PC-3 (cell line): ENCODE measurements around the gene MCUB. TPM values are rescaled to one million over a fixed set of nuclear protein-coding genes. Genes with fewer than 3 reads are reported as not detected.

Source experiments
- ATAC-seq: fragments of 200-7000 bp; cut with Tn5 transposase; 2 replicates; pipeline ENCODE4 v1.9.1; 2020; ENCODE audit warnings: mild to moderate bottlenecking, moderate library complexity
- BruUV-seq: library from RNA; stranded (reverse); fragments of 400-500 nt; replicated peaks from 2 replicates; lab custom pipeline; 2021; lab: Mats Ljungman, UMichigan
- CTCF ChIA-PET: fragments of 300-600 bp; sonication (Branson Sonifier 250); formaldehyde crosslinking; loops from one replicate; lab custom pipeline; 2022; ENCODE audit warnings: antibody characterized with exemption; lab: Charles Lee
- POLR2A ChIA-PET: fragments of 300-600 bp; sonication (Branson Sonifier 250); formaldehyde crosslinking; loops from one replicate; lab custom pipeline; 2022; ENCODE audit warnings: antibody characterized with exemption; ENCODE audit not compliant: unreplicated experiment; lab: Charles Lee
- DNase-seq: peaks from one replicate; pipeline ENCODE4 v3.0.0-alpha.2; 2015
- H2AFZ ChIP-seq: fragments of 300-600 bp; sonication (generic); 2 replicates; pipeline ENCODE4 v1.6.0; 2016; ENCODE audit warnings: antibody characterized with exemption, low read length
- H3F3A ChIP-seq: fragments of 300-600 bp; sonication (generic); one replicate; pipeline ENCODE4 v1.6.0; 2017; ENCODE audit warnings: antibody characterized with exemption, low read length, control low read depth, mild to moderate bottlenecking; ENCODE audit not compliant: unreplicated experiment
- H3K27ac ChIP-seq: fragments of 300-600 bp; sonication (generic); 2 replicates; pipeline ENCODE4 v1.5.1; 2016; ENCODE audit warnings: mild to moderate bottlenecking, low read length
- H3K27me3 ChIP-seq: fragments of 300-600 bp; sonication (generic); 2 replicates; pipeline ENCODE4 v1.6.1; 2016; ENCODE audit warnings: low read length, mixed read lengths
- H3K36me3 ChIP-seq: fragments of 300-600 bp; sonication (generic); 2 replicates; pipeline ENCODE4 v1.6.1; 2016; ENCODE audit warnings: low read depth, mixed run types, low read length, mixed read lengths
- H3K4me1 ChIP-seq: fragments of 300-600 bp; sonication (generic); 2 replicates; pipeline ENCODE4 v1.5.1; 2016; ENCODE audit warnings: low read length; ENCODE audit not compliant: insufficient read depth
- H3K4me2 ChIP-seq: fragments of 300-600 bp; sonication (generic); 2 replicates; pipeline ENCODE4 v1.6.0; 2016; ENCODE audit warnings: low read length
- H3K4me3 ChIP-seq: fragments of 300-600 bp; sonication (generic); 2 replicates; pipeline ENCODE4 v1.5.1; 2016; ENCODE audit warnings: mild to moderate bottlenecking, low read length, mixed read lengths
- H3K79me2 ChIP-seq: fragments of 300-600 bp; sonication (generic); 2 replicates; pipeline ENCODE4 v1.6.1; 2017; ENCODE audit warnings: low read length, mixed read lengths
- H3K9ac ChIP-seq: fragments of 300-600 bp; sonication (generic); 2 replicates; pipeline ENCODE4 v1.6.0; 2016; ENCODE audit warnings: mild to moderate bottlenecking, low read length
- H3K9me2 ChIP-seq: fragments of 300-600 bp; sonication (generic); replicated peaks from 2 replicates; pipeline ENCODE4 v1.6.1; 2016; ENCODE audit warnings: mixed run types, low read length, mixed read lengths
- H3K9me3 ChIP-seq: fragments of 300-600 bp; sonication (generic); 2 replicates; pipeline ENCODE4 v1.6.1; 2016; ENCODE audit warnings: low read length, mixed read lengths
- H4K20me1 ChIP-seq: fragments of 300-600 bp; sonication (generic); 2 replicates; pipeline ENCODE4 v1.6.1; 2016; ENCODE audit warnings: low read length, mixed read lengths
- CTCF ChIP-seq: fragments of 300-600 bp; sonication (generic); conservative IDR thresholded peaks from 2 replicates; pipeline ENCODE4 v1.5.1; 2017; ENCODE audit warnings: antibody characterized with exemption, low read depth, mild to moderate bottlenecking, low read length
- EZH2 ChIP-seq: fragments of 300-600 bp; sonication (generic); IDR thresholded peaks from one replicate; pipeline ENCODE4 v1.6.1; 2017; ENCODE audit warnings: antibody characterized with exemption, mild to moderate bottlenecking, low read length; ENCODE audit not compliant: unreplicated experiment
- EZH2phosphoT487 ChIP-seq: fragments of 300-600 bp; sonication (generic); IDR thresholded peaks from 2 replicates; pipeline ENCODE4 v1.6.1; 2018; ENCODE audit warnings: mild to moderate bottlenecking, antibody characterized with exemption, low read length, borderline replicate concordance
- intact Hi-C: fragments of 100-400 bp; cut with micrococcal nuclease; formaldehyde crosslinking; loops from 2 replicates; pipeline ENCODE4 v1.9.0; 2023
- total RNA-seq: library from RNA; depleted of rRNA; stranded (reverse); fragments of >200 nt; gene quantifications from 2 replicates; pipeline ENCODE4 v1.2.3, GENCODE V29; 2014

The MCUB gene
- total RNA-seq, 1 experiment from 2014 or later = 18.4 TPM

GRCh38 chr4:109662771-109663170, 102.7 kb downstream of the MCUB start:
- POLR2A ChIA-PET = no interaction called here
- intact Hi-C loops = no loop called here

GRCh38 chr4:109665783-109666485, 105.9 kb downstream of the MCUB start:
- no peaks in the 10 kb centered on the region for H3K36me3 ChIP-seq
- ChIA-PET POLR2A (no interaction called here), CTCF (no interaction called here)
- no peaks in the 10 kb centered on the region for H3K4me1 ChIP-seq
- TF ChIP-seq EZH2phosphoT487 = no peak
- TF ChIP-seq EZH2 = no peak
- no peak for TF ChIP-seq CTCF
- no peak overlapping the region for H2AFZ ChIP-seq
- no peaks in the 10 kb centered on the region for H4K20me1 ChIP-seq
- intact Hi-C loops = no loop called here
- no peak overlapping the region for H3K4me3 ChIP-seq
- H3K9ac ChIP-seq = no peak overlapping the region
- DNase-seq (no peak), ATAC-seq (no peak)
- H3F3A ChIP-seq = no peaks in the 10 kb centered on the region
- no TSS peak for BruUV-seq
- no peaks in the 10 kb centered on the region for H3K9me3 ChIP-seq
- no peak overlapping the region for H3K4me2 ChIP-seq
- no peak overlapping the region for H3K27ac ChIP-seq
- H3K79me2 ChIP-seq = no peaks in the 10 kb centered on the region
- H3K27me3 ChIP-seq = no peaks in the 10 kb centered on the region
- H3K9me2 ChIP-seq = no peaks in the 10 kb centered on the region

More at GRCh38 chr4:109662771-109663170, 102.7 kb downstream of the MCUB start:
- H2AFZ ChIP-seq = no peak overlapping the region
- H3K79me2 ChIP-seq = no peaks in the 10 kb centered on the region
- CTCF ChIA-PET = no interaction called here
- no peak overlapping the region for H3K9ac ChIP-seq
- H3K4me2 ChIP-seq = no peak overlapping the region
- no peaks in the 10 kb centered on the region for H3K27me3 ChIP-seq
- H3K27ac ChIP-seq = no peak overlapping the region
- no peaks in the 10 kb centered on the region for H3F3A ChIP-seq
- no peaks in the 10 kb centered on the region for H3K9me3 ChIP-seq
- ATAC-seq (no peak), DNase-seq (no peak)
- BruUV-seq = no TSS peak
- H3K36me3 ChIP-seq = no peaks in the 10 kb centered on the region
- no peak for TF ChIP-seq CTCF
- TF ChIP-seq EZH2phosphoT487 = no peak
- no peak for TF ChIP-seq EZH2
- H3K4me3 ChIP-seq = no peak overlapping the region
- no peaks in the 10 kb centered on the region for H3K9me2 ChIP-seq
- no peaks in the 10 kb centered on the region for H4K20me1 ChIP-seq
- H3K4me1 ChIP-seq = no peaks in the 10 kb centered on the region

GRCh38 chr4:109671350-109671749, 111.3 kb downstream of the MCUB start:
- TF ChIP-seq EZH2 (no peak), CTCF (no peak), EZH2phosphoT487 (no peak)
- intact Hi-C loops = no loop called here
- H3K9me3 ChIP-seq = no peaks in the 10 kb centered on the region
- no peak overlapping the region for H3K4me3 ChIP-seq
- no TSS peak for BruUV-seq
- no peak overlapping the region for H3K9ac ChIP-seq
- no peaks in the 10 kb centered on the region for H3K4me1 ChIP-seq
- H3K79me2 ChIP-seq = no peaks in the 10 kb centered on the region
- no peaks in the 10 kb centered on the region for H4K20me1 ChIP-seq
- POLR2A ChIA-PET = no interaction called here
- ATAC-seq = no peak
- H3F3A ChIP-seq = no peaks in the 10 kb centered on the region
- no peaks in the 10 kb centered on the region for H3K36me3 ChIP-seq
- CTCF ChIA-PET = no interaction called here
- DNase-seq = no peak
- H2AFZ ChIP-seq = no peak overlapping the region
- no peak overlapping the region for H3K27ac ChIP-seq
- no peaks in the 10 kb centered on the region for H3K9me2 ChIP-seq
- no peak overlapping the region for H3K4me2 ChIP-seq
- H3K27me3 ChIP-seq = no peaks in the 10 kb centered on the region
